HCT116 (cell line): ENCODE results near the gene KCNK3.
"Not testable (repeated sequence)": the region's sequence is repeated elsewhere in the genome, so short reads cannot be mapped to it uniquely, and the experiment has no call there.

Experiments used
- CEBPB ChIP-seq: IDR thresholded peaks from 2 replicates; pipeline ENCODE4 v1.6.1; 2012; ENCODE audit warnings: low read depth
- ZNF274 ChIP-seq: fragments of 200-500 bp; sonication (Bioruptor generic); IDR thresholded peaks from 2 replicates; pipeline ENCODE4 v1.6.1; 2014; ENCODE audit warnings: mild to moderate bottlenecking, low read depth, low read length, inconsistent platforms
- TF ChIP-seq, protein P1 (sequence below), 3 experiments: fragments of 200-600 bp in 1 of 3; sonication (generic) in 1 of 3; IDR thresholded peaks in 2 of 3; conservative IDR thresholded peaks in 1 of 3; 2 replicates each; pipeline ENCODE4 v1.5.1; 2012 to 2017; ENCODE audit warnings: low read depth in 2 of 3, low read length in 2 of 3, antibody characterized with exemption in 1 of 3, borderline replicate concordance in 1 of 3, control low read depth in 1 of 3, mild to moderate bottlenecking in 1 of 3, mixed read lengths in 1 of 3, mixed run types in 1 of 3, moderate library complexity in 1 of 3; ENCODE audit not compliant: insufficient read depth in 1 of 3
- TF ChIP-seq, protein P2 (sequence below): IDR thresholded peaks from 2 replicates; pipeline ENCODE4 v1.6.1; 2011; ENCODE audit warnings: mild to moderate bottlenecking, low read length, moderate library complexity; ENCODE audit not compliant: insufficient replicate concordance; ENCODE audit errors: extremely low read depth
- TF ChIP-seq, protein P3 (sequence below): IDR thresholded peaks from 2 replicates; pipeline ENCODE4 v1.6.1; 2012; ENCODE audit warnings: low read depth

DNA sequence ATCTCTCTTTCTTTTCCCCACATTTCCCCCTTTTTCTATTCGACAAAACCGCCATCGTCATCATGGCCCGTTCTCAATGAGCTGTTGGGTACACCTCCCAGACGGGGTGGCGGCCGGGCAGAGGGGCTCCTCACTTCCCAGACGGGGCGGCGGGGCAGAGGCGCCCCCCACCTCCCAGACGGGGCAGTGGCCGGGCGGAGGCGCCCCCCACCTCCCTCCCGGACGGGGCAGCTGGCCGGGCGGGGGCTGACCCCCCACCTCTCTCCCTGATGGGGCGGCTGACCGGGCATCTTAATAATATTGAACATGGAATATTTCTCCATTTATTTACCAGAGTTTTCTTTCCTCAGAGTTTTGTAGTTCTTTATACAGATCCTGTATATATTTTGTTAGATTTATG is 27.2 kb upstream of the KCNK3 start:
- TF ChIP-seq CEBPB, ZNF274: not testable (repeated sequence)
- TF ChIP-seq, protein P1, sequence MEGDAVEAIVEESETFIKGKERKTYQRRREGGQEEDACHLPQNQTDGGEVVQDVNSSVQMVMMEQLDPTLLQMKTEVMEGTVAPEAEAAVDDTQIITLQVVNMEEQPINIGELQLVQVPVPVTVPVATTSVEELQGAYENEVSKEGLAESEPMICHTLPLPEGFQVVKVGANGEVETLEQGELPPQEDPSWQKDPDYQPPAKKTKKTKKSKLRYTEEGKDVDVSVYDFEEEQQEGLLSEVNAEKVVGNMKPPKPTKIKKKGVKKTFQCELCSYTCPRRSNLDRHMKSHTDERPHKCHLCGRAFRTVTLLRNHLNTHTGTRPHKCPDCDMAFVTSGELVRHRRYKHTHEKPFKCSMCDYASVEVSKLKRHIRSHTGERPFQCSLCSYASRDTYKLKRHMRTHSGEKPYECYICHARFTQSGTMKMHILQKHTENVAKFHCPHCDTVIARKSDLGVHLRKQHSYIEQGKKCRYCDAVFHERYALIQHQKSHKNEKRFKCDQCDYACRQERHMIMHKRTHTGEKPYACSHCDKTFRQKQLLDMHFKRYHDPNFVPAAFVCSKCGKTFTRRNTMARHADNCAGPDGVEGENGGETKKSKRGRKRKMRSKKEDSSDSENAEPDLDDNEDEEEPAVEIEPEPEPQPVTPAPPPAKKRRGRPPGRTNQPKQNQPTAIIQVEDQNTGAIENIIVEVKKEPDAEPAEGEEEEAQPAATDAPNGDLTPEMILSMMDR (IDR thresholded peaks at IDR 0.05 in 2 of 3, conservative IDR thresholded peaks at IDR 0.05 in 1 of 3; ENCODE audit: borderline replicate concordance in 1 of 3, insufficient read depth in 1 of 3, low read depth in 2 of 3, low read length in 2 of 3), result not testable (repeated sequence)
- TF ChIP-seq, protein P2, sequence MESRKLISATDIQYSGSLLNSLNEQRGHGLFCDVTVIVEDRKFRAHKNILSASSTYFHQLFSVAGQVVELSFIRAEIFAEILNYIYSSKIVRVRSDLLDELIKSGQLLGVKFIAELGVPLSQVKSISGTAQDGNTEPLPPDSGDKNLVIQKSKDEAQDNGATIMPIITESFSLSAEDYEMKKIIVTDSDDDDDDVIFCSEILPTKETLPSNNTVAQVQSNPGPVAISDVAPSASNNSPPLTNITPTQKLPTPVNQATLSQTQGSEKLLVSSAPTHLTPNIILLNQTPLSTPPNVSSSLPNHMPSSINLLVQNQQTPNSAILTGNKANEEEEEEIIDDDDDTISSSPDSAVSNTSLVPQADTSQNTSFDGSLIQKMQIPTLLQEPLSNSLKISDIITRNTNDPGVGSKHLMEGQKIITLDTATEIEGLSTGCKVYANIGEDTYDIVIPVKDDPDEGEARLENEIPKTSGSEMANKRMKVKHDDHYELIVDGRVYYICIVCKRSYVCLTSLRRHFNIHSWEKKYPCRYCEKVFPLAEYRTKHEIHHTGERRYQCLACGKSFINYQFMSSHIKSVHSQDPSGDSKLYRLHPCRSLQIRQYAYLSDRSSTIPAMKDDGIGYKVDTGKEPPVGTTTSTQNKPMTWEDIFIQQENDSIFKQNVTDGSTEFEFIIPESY, result not testable (repeated sequence)
- TF ChIP-seq, protein P3, sequence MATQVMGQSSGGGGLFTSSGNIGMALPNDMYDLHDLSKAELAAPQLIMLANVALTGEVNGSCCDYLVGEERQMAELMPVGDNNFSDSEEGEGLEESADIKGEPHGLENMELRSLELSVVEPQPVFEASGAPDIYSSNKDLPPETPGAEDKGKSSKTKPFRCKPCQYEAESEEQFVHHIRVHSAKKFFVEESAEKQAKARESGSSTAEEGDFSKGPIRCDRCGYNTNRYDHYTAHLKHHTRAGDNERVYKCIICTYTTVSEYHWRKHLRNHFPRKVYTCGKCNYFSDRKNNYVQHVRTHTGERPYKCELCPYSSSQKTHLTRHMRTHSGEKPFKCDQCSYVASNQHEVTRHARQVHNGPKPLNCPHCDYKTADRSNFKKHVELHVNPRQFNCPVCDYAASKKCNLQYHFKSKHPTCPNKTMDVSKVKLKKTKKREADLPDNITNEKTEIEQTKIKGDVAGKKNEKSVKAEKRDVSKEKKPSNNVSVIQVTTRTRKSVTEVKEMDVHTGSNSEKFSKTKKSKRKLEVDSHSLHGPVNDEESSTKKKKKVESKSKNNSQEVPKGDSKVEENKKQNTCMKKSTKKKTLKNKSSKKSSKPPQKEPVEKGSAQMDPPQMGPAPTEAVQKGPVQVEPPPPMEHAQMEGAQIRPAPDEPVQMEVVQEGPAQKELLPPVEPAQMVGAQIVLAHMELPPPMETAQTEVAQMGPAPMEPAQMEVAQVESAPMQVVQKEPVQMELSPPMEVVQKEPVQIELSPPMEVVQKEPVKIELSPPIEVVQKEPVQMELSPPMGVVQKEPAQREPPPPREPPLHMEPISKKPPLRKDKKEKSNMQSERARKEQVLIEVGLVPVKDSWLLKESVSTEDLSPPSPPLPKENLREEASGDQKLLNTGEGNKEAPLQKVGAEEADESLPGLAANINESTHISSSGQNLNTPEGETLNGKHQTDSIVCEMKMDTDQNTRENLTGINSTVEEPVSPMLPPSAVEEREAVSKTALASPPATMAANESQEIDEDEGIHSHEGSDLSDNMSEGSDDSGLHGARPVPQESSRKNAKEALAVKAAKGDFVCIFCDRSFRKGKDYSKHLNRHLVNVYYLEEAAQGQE, result not testable (repeated sequence)
